ENCODE results near the gene HPS5.

HPS5 gene

DNA sequence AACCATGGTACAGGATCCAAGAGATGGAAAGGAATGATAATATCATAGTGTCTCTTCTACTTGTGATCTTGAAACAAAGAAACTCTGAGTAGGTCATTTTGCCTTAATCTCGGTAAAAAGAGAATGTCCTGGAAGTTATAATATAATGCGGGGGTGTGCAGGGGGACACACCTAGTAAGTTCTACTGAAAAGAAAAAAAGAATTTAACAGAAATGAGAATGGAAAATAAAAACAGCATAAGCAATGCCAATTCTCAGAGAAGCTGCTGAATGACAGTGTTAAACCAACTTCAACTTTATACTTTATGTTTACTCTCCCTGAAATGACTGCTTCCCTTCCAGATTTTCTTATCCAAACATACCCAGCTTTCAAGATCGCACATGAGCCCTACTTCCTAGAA is 2.0 kb downstream of the HPS5 start:
- DNase-seq (ENCODE audit: low spot score), result no peak
- TF ChIP-seq, protein P1, sequence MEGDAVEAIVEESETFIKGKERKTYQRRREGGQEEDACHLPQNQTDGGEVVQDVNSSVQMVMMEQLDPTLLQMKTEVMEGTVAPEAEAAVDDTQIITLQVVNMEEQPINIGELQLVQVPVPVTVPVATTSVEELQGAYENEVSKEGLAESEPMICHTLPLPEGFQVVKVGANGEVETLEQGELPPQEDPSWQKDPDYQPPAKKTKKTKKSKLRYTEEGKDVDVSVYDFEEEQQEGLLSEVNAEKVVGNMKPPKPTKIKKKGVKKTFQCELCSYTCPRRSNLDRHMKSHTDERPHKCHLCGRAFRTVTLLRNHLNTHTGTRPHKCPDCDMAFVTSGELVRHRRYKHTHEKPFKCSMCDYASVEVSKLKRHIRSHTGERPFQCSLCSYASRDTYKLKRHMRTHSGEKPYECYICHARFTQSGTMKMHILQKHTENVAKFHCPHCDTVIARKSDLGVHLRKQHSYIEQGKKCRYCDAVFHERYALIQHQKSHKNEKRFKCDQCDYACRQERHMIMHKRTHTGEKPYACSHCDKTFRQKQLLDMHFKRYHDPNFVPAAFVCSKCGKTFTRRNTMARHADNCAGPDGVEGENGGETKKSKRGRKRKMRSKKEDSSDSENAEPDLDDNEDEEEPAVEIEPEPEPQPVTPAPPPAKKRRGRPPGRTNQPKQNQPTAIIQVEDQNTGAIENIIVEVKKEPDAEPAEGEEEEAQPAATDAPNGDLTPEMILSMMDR (IDR thresholded peaks at IDR 0.05), result no peak
- Histone ChIP-seq H3K27ac (no peak overlapping the region), H3K4me3 (peak overlapping the region; percentile 81)

DNA sequence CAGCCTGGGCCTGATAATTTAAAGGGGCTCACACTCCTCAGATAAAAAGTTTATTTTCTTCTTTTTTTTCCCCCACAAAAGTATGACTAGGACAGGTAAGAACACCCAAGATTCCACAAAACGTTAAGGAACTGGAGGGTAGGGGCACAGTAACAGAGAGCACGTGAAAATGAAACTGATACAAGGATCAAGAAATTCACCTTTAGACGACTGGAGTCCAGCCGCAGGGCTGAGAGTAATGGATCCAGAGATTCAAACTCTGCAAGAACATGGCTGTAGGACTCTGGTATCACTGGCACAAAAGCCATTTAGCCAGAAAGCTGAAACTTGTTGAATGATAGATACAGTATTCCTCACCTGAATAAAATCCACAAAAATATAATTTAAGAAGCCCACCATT is 4.4 kb downstream of the HPS5 start:
- Histone ChIP-seq H3K4me3 (no peak overlapping the region), H3K27ac (no peak overlapping the region)
- TF ChIP-seq, protein P1 (IDR thresholded peaks at IDR 0.05), result no peak
- no peak for DNase-seq (ENCODE audit: low spot score)

DNA sequence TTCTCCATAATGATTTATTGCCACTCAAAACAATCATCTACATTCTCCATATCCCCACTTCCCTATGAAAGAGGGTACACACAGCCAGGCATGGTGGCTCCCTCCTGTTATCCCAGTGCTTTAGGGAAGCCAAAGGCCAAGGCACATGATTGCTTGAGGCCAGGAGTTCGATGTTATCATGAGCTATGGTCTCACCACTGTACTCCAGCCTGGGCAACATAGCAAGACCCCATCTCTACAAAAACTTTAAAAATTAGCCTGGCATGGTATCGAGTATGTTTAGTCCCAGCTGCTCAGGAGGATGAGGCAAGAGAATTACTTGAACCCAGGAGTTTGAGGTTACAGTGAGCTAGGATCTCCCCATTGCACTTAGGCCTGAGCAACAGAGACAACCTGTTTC is 6.0 kb downstream of the HPS5 start:
- TF ChIP-seq, protein P1 (IDR thresholded peaks at IDR 0.05), result no peak

DNA sequence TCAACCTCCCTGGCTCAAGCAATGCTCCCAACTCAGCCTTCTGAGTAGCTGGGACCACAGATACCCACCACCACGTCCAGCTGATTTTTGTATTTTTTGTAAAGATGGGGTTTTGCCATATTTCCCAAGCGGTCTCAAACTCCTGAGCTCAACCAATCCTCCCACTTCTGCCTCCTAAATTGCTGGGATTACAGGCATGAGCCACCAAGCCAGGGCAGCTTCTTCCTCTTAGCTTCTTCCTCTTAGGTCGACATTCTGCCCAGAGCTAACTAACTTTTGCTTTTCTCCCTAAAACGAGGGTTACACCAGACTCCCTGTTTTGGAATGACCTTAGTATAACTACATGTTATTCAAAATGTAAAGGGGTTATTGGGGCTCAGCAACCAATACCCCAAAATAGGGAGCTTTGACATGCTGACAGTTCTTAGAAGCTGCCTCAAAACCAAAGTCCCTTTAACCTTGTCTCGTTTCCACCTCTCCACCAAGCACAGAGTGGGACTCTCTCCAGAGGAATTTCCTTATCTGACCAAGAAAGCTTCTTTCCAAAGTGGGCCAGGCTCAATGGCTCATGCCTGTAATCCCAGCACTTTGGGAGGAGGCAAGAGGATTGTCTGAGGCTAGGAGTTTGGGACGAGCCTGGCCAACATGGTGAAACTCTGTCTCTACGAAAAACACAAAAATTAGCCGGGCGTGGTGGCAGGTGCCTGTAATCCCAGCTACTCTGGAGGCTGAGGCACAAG is 7.0 kb downstream of the HPS5 start:
- TF ChIP-seq, protein P1 (IDR thresholded peaks at IDR 0.05), result no peak
- Histone ChIP-seq H3K27ac (peak overlapping the region; percentile 50 to 85), H3K4me3 (no peak overlapping the region)
- no peak for DNase-seq (ENCODE audit: low spot score)

More for the DNA sequence above, 6.0 kb downstream of the HPS5 start:
- Histone ChIP-seq H3K4me3 (no peak overlapping the region), H3K27ac (peak overlapping the region in 1 of 2 donors; percentile 25)
- no peak for DNase-seq (ENCODE audit: low spot score)

DNA sequence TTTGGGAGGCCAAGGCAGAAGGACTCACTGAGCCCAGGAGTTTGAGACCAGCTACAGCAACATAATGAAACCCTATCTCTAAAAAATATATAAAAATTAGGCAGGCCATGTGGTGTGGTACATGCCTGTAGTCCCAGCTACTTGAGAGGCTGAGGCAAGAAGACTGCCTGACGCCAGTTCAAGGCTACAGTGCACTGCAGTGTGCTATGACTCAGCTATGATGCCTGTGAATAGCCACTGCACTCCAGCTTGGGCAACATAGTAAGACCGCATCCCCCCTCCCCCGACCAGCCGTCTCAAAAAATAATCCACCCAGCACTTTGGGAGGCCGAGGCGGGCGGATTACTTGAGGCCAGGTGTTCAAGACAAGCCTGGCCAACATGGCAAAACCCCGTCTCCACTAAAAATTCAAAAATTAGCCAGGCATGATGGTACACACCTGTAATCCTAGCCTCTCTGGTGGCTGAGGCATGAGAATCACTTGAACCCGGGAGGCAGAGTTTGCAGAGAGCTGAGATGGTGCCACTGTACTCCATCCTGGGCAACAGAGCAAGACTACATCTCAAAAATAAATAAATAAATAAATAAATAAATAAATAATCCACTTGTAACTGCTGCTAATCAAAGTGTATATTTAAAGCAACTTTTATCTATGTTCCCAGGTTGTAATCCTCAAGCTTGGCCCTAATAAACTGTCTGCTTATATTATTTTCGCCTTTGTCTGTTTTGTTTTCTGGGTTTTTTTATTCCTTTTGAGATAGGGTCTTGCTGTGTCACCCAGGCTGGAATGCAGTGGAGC is 7.8 kb downstream of the HPS5 start:
- TF ChIP-seq, protein P1 (IDR thresholded peaks at IDR 0.05), result no peak
- peak overlapping the region; percentile 50 to 85 for H3K27ac ChIP-seq
- DNase-seq (ENCODE audit: low spot score), result no peak
- no peak overlapping the region for H3K4me3 ChIP-seq

DNA sequence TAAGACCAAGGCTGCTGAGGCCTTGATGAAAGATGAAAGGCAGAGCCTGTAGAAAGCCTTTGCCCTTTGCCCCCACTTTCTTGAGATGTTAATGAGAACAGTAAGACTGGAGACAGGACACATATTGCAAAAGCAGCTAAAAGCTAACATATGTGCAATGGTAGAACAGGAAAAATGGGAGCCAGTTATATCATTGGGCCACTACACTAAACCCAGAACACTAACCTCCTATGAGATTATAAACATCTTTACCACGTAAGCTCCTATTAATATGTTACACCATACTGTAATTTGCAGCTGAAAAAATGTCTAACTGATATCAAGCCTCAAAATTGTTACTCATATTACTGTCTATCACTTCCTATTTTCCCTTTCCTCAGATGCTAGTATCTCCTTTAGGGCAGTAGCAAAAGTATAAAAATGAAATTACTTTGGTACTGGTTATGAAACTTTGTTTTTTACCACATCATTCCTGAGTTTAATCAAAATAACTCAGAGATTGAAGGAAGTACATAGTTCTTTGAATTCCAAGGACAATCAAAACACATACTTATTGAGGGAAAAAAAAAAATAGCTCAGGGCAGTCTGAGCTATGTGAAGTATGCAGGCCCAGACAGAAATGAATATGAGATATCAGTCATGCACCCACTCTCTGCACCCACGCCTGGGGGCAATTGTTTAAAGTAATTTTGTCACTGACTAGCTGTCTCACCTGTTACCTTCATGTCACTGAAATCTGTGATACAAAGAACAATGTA is 9.1 kb downstream of the HPS5 start:
- peak overlapping the region; percentile 60 to 85 for H3K27ac ChIP-seq
- DNase-seq (ENCODE audit: low spot score), result no peak
- peak overlapping the region; percentile 6 for H3K4me3 ChIP-seq
- TF ChIP-seq, protein P1 (IDR thresholded peaks at IDR 0.05), result no peak

All from coronary artery (tissue), 2 donors.